Measurements from ENCODE around the gene LBR. TPM values are rescaled to one million over a fixed set of nuclear protein-coding genes. Genes with fewer than 3 reads are reported as not detected.

Gene LBR
- total RNA-seq, 4 donors from 2014 or later: 16.4 to 47.7 (median 22.5) TPM

DNA sequence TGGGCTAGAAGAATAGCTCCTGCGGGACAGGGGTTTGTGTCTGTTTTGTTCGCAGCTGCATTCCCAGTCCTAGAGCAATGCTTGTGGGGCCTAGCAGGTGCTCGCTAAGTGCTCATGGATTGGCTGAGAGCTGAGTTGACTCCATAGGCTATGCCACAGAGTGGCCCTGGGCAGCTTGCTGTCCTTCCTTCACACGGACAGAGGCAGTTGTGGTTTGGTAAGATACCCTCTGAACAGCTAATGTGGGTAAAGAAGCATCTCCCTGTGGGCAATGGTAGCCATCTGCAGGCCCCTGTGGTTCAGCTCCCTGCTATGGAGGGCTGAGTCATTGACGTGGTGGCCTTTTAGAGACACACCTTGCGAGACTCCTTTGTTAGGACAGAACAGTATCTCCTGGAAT lies 23.5 kb upstream of the LBR start:
- WGBS, 2 donors: 78 to 87% methylated on average over 6 of the region's 6 CpGs
- DNase-seq (ENCODE audit: low spot score in 2 of 2): no peak
- TF ChIP-seq POLR2A (IDR thresholded peaks at IDR 0.05): no peak
- TF ChIP-seq, protein P1, sequence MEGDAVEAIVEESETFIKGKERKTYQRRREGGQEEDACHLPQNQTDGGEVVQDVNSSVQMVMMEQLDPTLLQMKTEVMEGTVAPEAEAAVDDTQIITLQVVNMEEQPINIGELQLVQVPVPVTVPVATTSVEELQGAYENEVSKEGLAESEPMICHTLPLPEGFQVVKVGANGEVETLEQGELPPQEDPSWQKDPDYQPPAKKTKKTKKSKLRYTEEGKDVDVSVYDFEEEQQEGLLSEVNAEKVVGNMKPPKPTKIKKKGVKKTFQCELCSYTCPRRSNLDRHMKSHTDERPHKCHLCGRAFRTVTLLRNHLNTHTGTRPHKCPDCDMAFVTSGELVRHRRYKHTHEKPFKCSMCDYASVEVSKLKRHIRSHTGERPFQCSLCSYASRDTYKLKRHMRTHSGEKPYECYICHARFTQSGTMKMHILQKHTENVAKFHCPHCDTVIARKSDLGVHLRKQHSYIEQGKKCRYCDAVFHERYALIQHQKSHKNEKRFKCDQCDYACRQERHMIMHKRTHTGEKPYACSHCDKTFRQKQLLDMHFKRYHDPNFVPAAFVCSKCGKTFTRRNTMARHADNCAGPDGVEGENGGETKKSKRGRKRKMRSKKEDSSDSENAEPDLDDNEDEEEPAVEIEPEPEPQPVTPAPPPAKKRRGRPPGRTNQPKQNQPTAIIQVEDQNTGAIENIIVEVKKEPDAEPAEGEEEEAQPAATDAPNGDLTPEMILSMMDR (IDR thresholded peaks at IDR 0.05): no peak
- no peak overlapping the region for H3K4me3 ChIP-seq (ENCODE audit: low read depth, poor library complexity, severe bottlenecking)
- intact Hi-C loops (cut with DNase I; ENCODE audit: low total_unique reads): no loop called here

DNA sequence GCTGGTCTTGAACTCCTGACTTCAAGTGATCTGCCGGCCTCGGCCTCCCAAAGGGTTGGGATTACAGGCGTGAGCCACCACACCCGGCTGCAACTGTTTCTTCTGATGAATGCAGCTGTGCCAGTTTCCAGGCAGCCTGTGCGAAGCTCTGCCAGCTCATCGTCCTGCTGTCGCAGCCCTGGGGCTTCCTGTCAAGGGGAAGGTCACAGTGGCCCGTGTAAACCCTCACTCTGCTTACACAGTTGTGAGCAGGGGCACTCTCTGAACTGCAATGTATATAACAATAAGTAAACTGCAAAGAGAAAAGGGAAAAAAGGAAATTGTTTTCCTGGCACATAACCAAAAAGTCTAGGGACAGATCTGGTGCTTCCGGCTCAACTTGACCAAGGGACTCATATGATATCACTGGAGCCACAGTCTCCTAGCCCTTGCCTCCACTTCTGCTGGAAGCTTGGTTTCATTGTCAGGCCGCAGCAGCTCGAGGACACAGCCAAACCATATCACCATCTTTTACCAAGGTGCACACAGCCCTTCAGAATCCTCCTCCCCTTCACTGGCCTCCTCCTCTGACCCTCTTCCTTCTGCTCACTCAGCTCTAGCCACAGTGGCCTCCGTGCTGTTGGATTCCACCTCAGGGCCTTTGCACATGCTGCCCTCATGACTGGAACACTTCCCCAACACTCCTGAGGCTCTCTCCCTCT lies 22.8 kb upstream of the LBR start:
- no peak for TF ChIP-seq POLR2A (IDR thresholded peaks at IDR 0.05)
- TF ChIP-seq, protein P1 (IDR thresholded peaks at IDR 0.05): peak in 1 of 3 donors; percentile 13
- WGBS, 2 donors: 48 to 53% methylated on average over 12 of the region's 12 CpGs
- no peak overlapping the region for H3K4me3 ChIP-seq (ENCODE audit: low read depth, poor library complexity, severe bottlenecking)
- intact Hi-C loops (cut with DNase I; ENCODE audit: low total_unique reads): no loop called here
- no peak for DNase-seq (ENCODE audit: low spot score in 2 of 2)

DNA sequence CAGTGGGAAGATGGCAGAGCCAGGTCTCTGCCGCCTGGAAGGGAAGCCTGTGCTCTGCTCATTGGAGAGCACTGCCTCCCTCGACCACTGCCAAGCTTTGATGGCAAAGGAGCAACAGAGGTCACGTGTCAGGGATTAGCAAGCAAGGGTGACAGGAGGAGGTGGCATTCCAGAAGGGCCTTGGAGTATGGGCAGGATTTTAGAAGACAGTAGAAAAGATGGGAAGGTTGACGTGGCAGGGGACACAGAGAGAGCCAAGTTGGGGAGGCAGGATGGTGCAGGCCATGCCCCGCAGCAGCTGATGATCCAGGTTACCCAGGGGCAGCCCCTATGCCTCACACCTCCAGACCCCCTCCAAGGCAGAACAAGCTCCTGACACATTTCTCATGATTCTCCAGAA lies 21.9 kb upstream of the LBR start:
- intact Hi-C loops (cut with DNase I; ENCODE audit: low total_unique reads): no loop called here
- TF ChIP-seq POLR2A (IDR thresholded peaks at IDR 0.05): no peak
- TF ChIP-seq, protein P1 (IDR thresholded peaks at IDR 0.05): no peak
- no peak for DNase-seq (ENCODE audit: low spot score in 2 of 2)
- H3K4me3 ChIP-seq (ENCODE audit: low read depth, poor library complexity, severe bottlenecking): no peak overlapping the region
- 71 to 82% methylated on average over 5 of the region's 5 CpGs for WGBS, 2 donors

DNA sequence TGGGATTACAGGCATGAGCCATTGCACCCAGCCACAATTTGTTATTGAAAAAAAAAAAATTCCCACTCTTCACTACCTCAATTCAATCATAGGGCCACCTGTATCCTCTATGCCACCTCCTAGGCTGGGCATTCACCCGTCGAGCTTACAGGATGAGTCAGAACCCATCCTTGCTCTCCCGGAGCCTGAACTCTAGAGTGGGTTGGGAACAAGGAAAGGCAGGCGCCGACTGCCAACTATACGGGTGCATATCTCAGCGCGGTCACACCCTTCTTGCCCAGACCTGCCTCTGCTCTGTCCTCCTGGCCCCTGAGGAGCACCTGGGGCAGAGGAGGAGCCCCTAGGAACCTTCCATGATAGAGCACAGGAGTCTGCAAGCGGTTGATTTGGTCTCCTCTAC lies 21.4 kb upstream of the LBR start:
- DNase-seq (ENCODE audit: low spot score in 2 of 2): peak in 1 of 2 donors; percentile 62
- TF ChIP-seq, protein P1 (IDR thresholded peaks at IDR 0.05): no peak
- no peak for TF ChIP-seq POLR2A (IDR thresholded peaks at IDR 0.05)
- intact Hi-C loops (cut with DNase I; ENCODE audit: low total_unique reads): no loop called here
- 54 to 61% methylated on average over 9 of the region's 9 CpGs for WGBS, 2 donors
- H3K4me3 ChIP-seq (ENCODE audit: low read depth, poor library complexity, severe bottlenecking): no peak overlapping the region

DNA sequence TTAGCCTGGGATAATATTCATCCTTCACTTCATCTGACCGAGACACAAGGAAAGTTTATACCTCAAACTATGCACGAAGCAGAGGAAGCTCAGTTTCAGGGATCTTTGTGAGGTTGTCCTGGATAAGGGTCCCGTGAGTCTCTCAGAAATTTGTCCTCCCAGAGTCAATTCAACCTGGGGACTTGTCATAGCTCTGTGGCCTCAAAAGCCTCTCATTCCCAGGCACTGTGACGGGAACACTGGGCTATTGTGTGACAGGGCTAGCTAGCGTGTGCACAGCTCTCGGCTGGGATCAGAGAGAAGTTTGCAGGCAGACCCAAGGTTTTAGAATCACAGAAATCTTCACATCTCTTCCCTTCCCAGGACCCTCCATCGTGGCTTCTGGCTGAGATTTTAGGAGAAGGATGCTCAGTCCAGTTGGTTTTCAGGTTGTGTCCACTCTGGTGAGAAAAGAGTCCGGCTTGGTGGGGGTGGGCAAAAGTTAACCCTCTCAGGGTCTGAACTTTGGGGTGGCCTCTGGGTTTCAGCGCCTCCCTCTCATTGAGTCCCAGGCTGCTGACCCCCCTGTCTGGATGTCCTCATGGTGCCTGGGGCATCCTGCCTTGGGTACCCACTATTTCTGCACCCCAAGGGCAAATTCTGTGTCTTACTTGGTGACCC lies 20.4 kb upstream of the LBR start:
- WGBS, 2 donors: 64 to 74% methylated on average over 9 of the region's 9 CpGs
- no peak for DNase-seq (ENCODE audit: low spot score in 2 of 2)
- TF ChIP-seq POLR2A (IDR thresholded peaks at IDR 0.05): no peak
- TF ChIP-seq, protein P1 (IDR thresholded peaks at IDR 0.05): no peak
- intact Hi-C loops (cut with DNase I; ENCODE audit: low total_unique reads): no loop called here
- no peak overlapping the region for H3K4me3 ChIP-seq (ENCODE audit: low read depth, poor library complexity, severe bottlenecking)
